A673 (cell line): ENCODE results near the gene SLU7. TPM values are rescaled to one million over a fixed set of nuclear protein-coding genes. Genes with fewer than 3 reads are reported as not detected.

Experiments
- BruUV-seq: library from RNA; stranded (reverse); fragments of 400-500 nt; replicated peaks from 2 replicates; lab custom pipeline; 2021; lab: Mats Ljungman, UMichigan
- CTCF ChIA-PET: fragments of 300-600 bp; sonication (Branson Sonifier 250); formaldehyde crosslinking; loops from one replicate; lab custom pipeline; 2022; ENCODE audit warnings: antibody characterized with exemption; lab: Charles Lee
- POLR2A ChIA-PET: fragments of 300-600 bp; sonication (Branson Sonifier 250); formaldehyde crosslinking; loops from one replicate; lab custom pipeline; 2022; ENCODE audit warnings: antibody characterized with exemption; ENCODE audit not compliant: low non-redundant PET; lab: Charles Lee
- DNase-seq: peaks from one replicate; pipeline ENCODE4 v3.0.0-alpha.2; 2015; ENCODE audit warnings: low spot score
- H3K27ac ChIP-seq: fragments of 200-600 bp; sonication (generic); 2 replicates; pipeline ENCODE4 v1.5.1; 2016; ENCODE audit warnings: mixed run types, low read depth, mild to moderate bottlenecking, mixed read lengths, antibody characterized with exemption, low read length; ENCODE audit not compliant: poor library complexity, severe bottlenecking
- H3K27me3 ChIP-seq: fragments of 200-600 bp; sonication (generic); replicated peaks from 2 replicates; pipeline ENCODE4 v1.6.1; 2017; ENCODE audit warnings: mixed run types, low read depth, mild to moderate bottlenecking, mixed read lengths, antibody characterized with exemption, low read length; ENCODE audit not compliant: insufficient read depth, poor library complexity
- H3K36me3 ChIP-seq: fragments of 200-600 bp; sonication (generic); 2 replicates; pipeline ENCODE4 v1.6.1; 2016; ENCODE audit warnings: mixed run types, mild to moderate bottlenecking, mixed read lengths, antibody characterized with exemption, low read length; ENCODE audit not compliant: insufficient read depth, poor library complexity, severe bottlenecking
- H3K4me1 ChIP-seq: fragments of 200-600 bp; sonication (generic); 2 replicates; pipeline ENCODE4 v1.6.1; 2017; ENCODE audit warnings: mixed run types, mild to moderate bottlenecking, mixed read lengths, antibody characterized with exemption, low read length; ENCODE audit not compliant: insufficient read depth, poor library complexity, severe bottlenecking
- H3K4me3 ChIP-seq: fragments of 200-600 bp; sonication (generic); 2 replicates; pipeline ENCODE4 v1.5.1; 2016; ENCODE audit warnings: low read depth, mixed run types, mild to moderate bottlenecking, mixed read lengths, low read length; ENCODE audit not compliant: poor library complexity, severe bottlenecking
- H3K9me3 ChIP-seq: fragments of 200-600 bp; sonication (generic); 2 replicates; pipeline ENCODE4 v1.6.1; 2016; ENCODE audit warnings: mixed run types, low read depth, mild to moderate bottlenecking, mixed read lengths, antibody characterized with exemption, low read length; ENCODE audit not compliant: poor library complexity, severe bottlenecking
- CTCF ChIP-seq: fragments of 300-800, 200-600 bp; sonication (generic); conservative IDR thresholded peaks from 2 replicates; pipeline ENCODE4 v1.5.1; 2017; ENCODE audit warnings: low read depth, mild to moderate bottlenecking, antibody characterized with exemption, low read length, moderate library complexity, mixed read lengths
- EZH2 ChIP-seq: fragments of 200-600 bp; sonication (generic); IDR thresholded peaks from 2 replicates; pipeline ENCODE4 v1.6.1; 2017; ENCODE audit warnings: borderline replicate concordance, low read depth, mild to moderate bottlenecking, mixed read lengths, antibody characterized with exemption, low read length; ENCODE audit not compliant: poor library complexity, severe bottlenecking
- intact Hi-C: fragments of 100-400 bp; cut with micrococcal nuclease; formaldehyde crosslinking; loops from one replicate; pipeline ENCODE4 v1.10.0; 2022; ENCODE audit not compliant: unreplicated experiment
- total RNA-seq: library from RNA; stranded (reverse); gene quantifications from 2 replicates; pipeline ENCODE4 v1.2.3, GENCODE V29; 2021

The SLU7 gene
- total RNA-seq, 1 experiment from 2014 or later, result 37.4 TPM

- intact Hi-C loops, result no loop called here
- ChIA-PET CTCF (interaction anchor here (1.1 kb wide), 1 partner anchor 28 kb away, joined by 3 read pairs; no protein-coding TSS in a partner anchor), POLR2A (no interaction called here)
- Histone ChIP-seq H3K27me3 (no peaks in the 10 kb centered on the region), H3K9me3 (no peaks in the 10 kb centered on the region), H3K4me3 (no peak overlapping the region), H3K4me1 (no peaks in the 10 kb centered on the region), H3K36me3 (no peaks in the 10 kb centered on the region), H3K27ac (no peak overlapping the region)
- no TSS peak for BruUV-seq
- no peak for TF ChIP-seq CTCF
- TF ChIP-seq EZH2, result no peak
- DNase-seq, result peak; percentile 1
Measured at GRCh38 chr5:160467555-160468362, 48.9 kb upstream of the SLU7 start.

- Histone ChIP-seq H3K4me1 (no peaks in the 10 kb centered on the region), H3K36me3 (no peaks in the 10 kb centered on the region), H3K4me3 (no peak overlapping the region), H3K27me3 (no peaks in the 10 kb centered on the region), H3K27ac (no peak overlapping the region), H3K9me3 (no peaks in the 10 kb centered on the region)
- ChIA-PET CTCF (interaction anchor here (1.1 kb wide), 1 partner anchor 28 kb away, joined by 3 read pairs; no protein-coding TSS in a partner anchor), POLR2A (no interaction called here)
- TF ChIP-seq EZH2, result no peak
- TF ChIP-seq CTCF, result no peak
- BruUV-seq, result no TSS peak
- intact Hi-C loops, result no loop called here
- DNase-seq, result no peak
Measured at GRCh38 chr5:160466889-160467554, 48.1 kb upstream of the SLU7 start.

- Histone ChIP-seq H3K27me3 (no peaks in the 10 kb centered on the region), H3K36me3 (no peaks in the 10 kb centered on the region), H3K9me3 (no peaks in the 10 kb centered on the region), H3K4me1 (no peaks in the 10 kb centered on the region), H3K4me3 (no peak overlapping the region), H3K27ac (no peak overlapping the region)
- TF ChIP-seq EZH2 (no peak), CTCF (no peak)
- CTCF ChIA-PET, result no interaction called here
- intact Hi-C loops, result no loop called here
- no TSS peak for BruUV-seq
- DNase-seq, result no peak
- POLR2A ChIA-PET, result no interaction called here
Measured at GRCh38 chr5:160466116-160466515, 47.2 kb upstream of the SLU7 start.
